ENCODE measurements around the gene KRTAP13-1. TPM values are rescaled to one million over a fixed set of nuclear protein-coding genes. Genes with fewer than 3 reads are reported as not detected.

KRTAP13-1 gene
- total RNA-seq, 1 experiment from 2014 or later = not detected

DNA sequence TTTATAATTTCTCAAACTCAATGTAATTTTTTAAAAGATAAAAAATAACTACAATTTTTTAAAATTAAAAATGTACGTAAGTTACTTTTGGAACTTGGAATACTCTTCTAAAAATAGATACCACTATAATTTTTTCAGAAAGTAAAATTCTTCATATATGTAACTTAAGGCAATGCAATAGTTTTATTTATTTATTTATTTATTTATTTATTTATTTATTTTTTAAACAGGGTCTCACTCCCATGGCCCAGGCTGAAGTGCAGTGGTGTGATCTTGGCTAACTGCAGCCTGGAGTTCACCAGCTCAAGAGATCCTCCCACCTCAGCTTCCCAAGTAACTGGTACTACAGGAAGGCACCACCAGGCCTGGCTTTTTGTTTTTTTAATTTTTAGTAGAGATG is 44.3 kb upstream of the KRTAP13-1 start:
- ChIA-PET CTCF (no interaction called here), POLR2A (no interaction called here)
- no peaks in the 10 kb centered on the region for H3K4me1 Mint-ChIP-seq (ENCODE audit: low read depth, unreplicated experiment)
- TF ChIP-seq, protein P1, sequence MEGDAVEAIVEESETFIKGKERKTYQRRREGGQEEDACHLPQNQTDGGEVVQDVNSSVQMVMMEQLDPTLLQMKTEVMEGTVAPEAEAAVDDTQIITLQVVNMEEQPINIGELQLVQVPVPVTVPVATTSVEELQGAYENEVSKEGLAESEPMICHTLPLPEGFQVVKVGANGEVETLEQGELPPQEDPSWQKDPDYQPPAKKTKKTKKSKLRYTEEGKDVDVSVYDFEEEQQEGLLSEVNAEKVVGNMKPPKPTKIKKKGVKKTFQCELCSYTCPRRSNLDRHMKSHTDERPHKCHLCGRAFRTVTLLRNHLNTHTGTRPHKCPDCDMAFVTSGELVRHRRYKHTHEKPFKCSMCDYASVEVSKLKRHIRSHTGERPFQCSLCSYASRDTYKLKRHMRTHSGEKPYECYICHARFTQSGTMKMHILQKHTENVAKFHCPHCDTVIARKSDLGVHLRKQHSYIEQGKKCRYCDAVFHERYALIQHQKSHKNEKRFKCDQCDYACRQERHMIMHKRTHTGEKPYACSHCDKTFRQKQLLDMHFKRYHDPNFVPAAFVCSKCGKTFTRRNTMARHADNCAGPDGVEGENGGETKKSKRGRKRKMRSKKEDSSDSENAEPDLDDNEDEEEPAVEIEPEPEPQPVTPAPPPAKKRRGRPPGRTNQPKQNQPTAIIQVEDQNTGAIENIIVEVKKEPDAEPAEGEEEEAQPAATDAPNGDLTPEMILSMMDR (IDR thresholded peaks at IDR 0.05; ENCODE audit: insufficient read depth in 1 of 2, low read depth in 1 of 2, low read length in 1 of 2, severe bottlenecking in 1 of 2, unreplicated experiment in 1 of 2) = no peak
- H3K36me3 ChIP-seq (ENCODE audit: control insufficient read depth, insufficient read depth, low read length) = no peaks in the 10 kb centered on the region
- H3K4me3 ChIP-seq (ENCODE audit: low read depth, low read length) = no peak overlapping the region
- no peaks in the 10 kb centered on the region for H3K27me3 ChIP-seq (replicated peaks; ENCODE audit: control insufficient read depth, insufficient read depth, low read length)
- peaks cover 10% of the 10 kb centered on the region for H3K27me3 Mint-ChIP-seq (ENCODE audit: insufficient read depth, unreplicated experiment)
- intact Hi-C loops (cut with micrococcal nuclease; ENCODE audit: unreplicated experiment) = no loop called here
- BruUV-seq (replicated peaks) = no TSS peak
- no peaks in the 10 kb centered on the region for H3K4me1 ChIP-seq
- no peak overlapping the region for H3K27ac Mint-ChIP-seq (ENCODE audit: unreplicated experiment)
- H3K4me3 Mint-ChIP-seq (ENCODE audit: unreplicated experiment) = no peak overlapping the region
- H3K9me3 Mint-ChIP-seq (ENCODE audit: unreplicated experiment) = no peaks in the 10 kb centered on the region
- no peak for DNase-seq
- H3K36me3 Mint-ChIP-seq (ENCODE audit: insufficient read depth, unreplicated experiment) = no peaks in the 10 kb centered on the region
- H3K9me3 ChIP-seq = no peaks in the 10 kb centered on the region

DNA sequence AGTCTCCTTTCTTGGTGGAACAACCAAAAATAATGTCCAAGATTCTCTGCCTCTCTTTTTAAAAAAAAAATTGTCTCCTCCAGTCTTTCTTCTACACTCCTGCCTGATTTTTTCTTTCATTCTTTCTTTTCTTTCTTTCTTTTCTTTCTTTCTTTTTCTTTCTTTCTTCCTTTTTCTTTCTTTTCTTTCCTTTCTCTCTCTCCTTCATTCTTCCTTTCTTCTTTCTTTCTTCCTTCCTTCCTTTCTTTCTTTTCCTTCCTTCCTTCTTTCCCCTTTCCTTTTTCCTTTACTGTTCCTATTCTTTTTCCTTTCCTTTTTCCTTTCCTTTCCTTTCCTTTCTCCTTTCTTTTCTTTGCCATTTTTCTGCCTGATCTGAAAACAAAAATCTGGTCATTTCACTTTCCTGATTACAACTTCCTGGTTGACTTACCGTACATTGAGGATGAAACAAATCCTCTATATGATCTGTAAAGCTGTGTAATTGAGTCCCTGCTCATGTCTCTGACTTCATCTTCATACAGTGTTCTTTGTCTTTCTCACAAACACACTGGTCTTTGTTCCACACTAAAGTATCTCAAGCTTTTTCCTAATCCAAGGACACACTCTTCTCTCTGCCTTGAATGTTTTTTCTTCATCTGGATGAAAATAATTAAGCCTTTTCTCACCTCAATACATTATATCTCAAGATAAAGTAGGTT is 41.4 kb upstream of the KRTAP13-1 start:
- Mint-ChIP-seq H3K9me3 (ENCODE audit: unreplicated experiment) (no peaks in the 10 kb centered on the region), H3K27me3 (ENCODE audit: insufficient read depth, unreplicated experiment) (peaks cover 10% of the 10 kb centered on the region), H3K36me3 (ENCODE audit: insufficient read depth, unreplicated experiment) (no peaks in the 10 kb centered on the region), H3K27ac (ENCODE audit: unreplicated experiment) (no peak overlapping the region), H3K4me3 (ENCODE audit: unreplicated experiment) (no peak overlapping the region), H3K4me1 (ENCODE audit: low read depth, unreplicated experiment) (no peaks in the 10 kb centered on the region)
- Histone ChIP-seq H3K36me3 (ENCODE audit: control insufficient read depth, insufficient read depth, low read length) (no peaks in the 10 kb centered on the region), H3K4me1 (no peaks in the 10 kb centered on the region), H3K4me3 (ENCODE audit: low read depth, low read length) (no peak overlapping the region), H3K9me3 (no peaks in the 10 kb centered on the region), H3K27me3 (replicated peaks; ENCODE audit: control insufficient read depth, insufficient read depth, low read length) (no peaks in the 10 kb centered on the region)
- TF ChIP-seq, protein P1 (IDR thresholded peaks at IDR 0.05; ENCODE audit: insufficient read depth in 1 of 2, low read depth in 1 of 2, low read length in 1 of 2, severe bottlenecking in 1 of 2, unreplicated experiment in 1 of 2) = no peak
- ChIA-PET CTCF (no interaction called here), POLR2A (no interaction called here)
- no peak for DNase-seq
- intact Hi-C loops (cut with micrococcal nuclease; ENCODE audit: unreplicated experiment) = no loop called here
- BruUV-seq (replicated peaks) = no TSS peak

DNA sequence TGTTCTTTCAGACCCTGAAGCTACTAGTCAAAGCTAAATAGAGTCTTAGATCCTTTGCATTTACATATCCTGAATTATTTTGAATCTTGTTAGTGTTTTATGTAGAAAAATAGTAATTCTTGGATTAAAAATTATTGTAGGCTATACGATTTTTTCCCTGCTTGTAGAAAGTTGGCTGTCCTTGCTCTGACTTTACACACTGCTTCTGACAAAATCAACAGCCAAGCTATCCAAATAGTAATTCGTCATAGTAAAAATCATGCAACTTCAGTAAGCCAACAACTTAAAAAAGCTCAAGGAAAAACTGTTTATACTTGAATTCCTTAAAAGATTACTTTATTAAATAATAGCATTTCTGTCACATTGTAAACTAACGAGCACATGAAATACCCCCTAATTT is 39.9 kb upstream of the KRTAP13-1 start:
- H3K27me3 ChIP-seq (replicated peaks; ENCODE audit: control insufficient read depth, insufficient read depth, low read length) = no peaks in the 10 kb centered on the region
- TF ChIP-seq, protein P1 (IDR thresholded peaks at IDR 0.05; ENCODE audit: insufficient read depth in 1 of 2, low read depth in 1 of 2, low read length in 1 of 2, severe bottlenecking in 1 of 2, unreplicated experiment in 1 of 2) = no peak
- ChIA-PET CTCF (no interaction called here), POLR2A (no interaction called here)
- Mint-ChIP-seq H3K27me3 (ENCODE audit: insufficient read depth, unreplicated experiment) (peaks cover 10% of the 10 kb centered on the region), H3K36me3 (ENCODE audit: insufficient read depth, unreplicated experiment) (no peaks in the 10 kb centered on the region), H3K27ac (ENCODE audit: unreplicated experiment) (no peak overlapping the region), H3K9me3 (ENCODE audit: unreplicated experiment) (no peaks in the 10 kb centered on the region), H3K4me1 (ENCODE audit: low read depth, unreplicated experiment) (no peaks in the 10 kb centered on the region), H3K4me3 (ENCODE audit: unreplicated experiment) (no peak overlapping the region)
- no TSS peak for BruUV-seq (replicated peaks)
- H3K4me1 ChIP-seq = no peaks in the 10 kb centered on the region
- intact Hi-C loops (cut with micrococcal nuclease; ENCODE audit: unreplicated experiment) = no loop called here
- DNase-seq = no peak
- H3K36me3 ChIP-seq (ENCODE audit: control insufficient read depth, insufficient read depth, low read length) = no peaks in the 10 kb centered on the region
- no peak overlapping the region for H3K4me3 ChIP-seq (ENCODE audit: low read depth, low read length)
- no peaks in the 10 kb centered on the region for H3K9me3 ChIP-seq
